ENCODE data around the gene ZMAT5.

Gene ZMAT5

DNA sequence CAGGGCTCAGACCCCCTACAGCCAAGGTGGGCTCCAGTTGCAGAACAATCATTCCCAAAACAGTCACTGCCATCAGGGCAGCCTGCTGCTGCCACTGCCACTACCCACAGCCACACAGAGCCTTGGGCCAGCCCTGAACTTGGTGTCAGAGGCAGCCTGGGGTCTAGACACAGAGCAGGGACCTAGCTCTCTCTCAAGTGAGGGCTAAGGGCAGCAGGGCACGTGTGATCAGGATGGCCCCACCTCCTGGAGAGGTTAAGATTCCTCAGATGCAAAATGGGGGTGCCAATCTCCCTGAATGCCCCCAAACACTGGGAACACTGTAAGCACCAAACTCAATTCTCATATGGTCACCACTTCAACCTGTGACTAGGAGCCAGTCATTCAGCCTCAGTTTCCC lies 31.4 kb downstream of the ZMAT5 start:
- H3K36me3 ChIP-seq (replicated peaks; ENCODE audit: insufficient read depth, low read length) = no peaks in the 10 kb centered on the region
- TF ChIP-seq EZH2phosphoT487 (IDR thresholded peaks at IDR 0.05; ENCODE audit: low read length) (no peak), EZH2 (optimal IDR thresholded peaks at IDR 0.05; ENCODE audit: low read depth, low read length) (no peak)
- TF ChIP-seq, protein P1, sequence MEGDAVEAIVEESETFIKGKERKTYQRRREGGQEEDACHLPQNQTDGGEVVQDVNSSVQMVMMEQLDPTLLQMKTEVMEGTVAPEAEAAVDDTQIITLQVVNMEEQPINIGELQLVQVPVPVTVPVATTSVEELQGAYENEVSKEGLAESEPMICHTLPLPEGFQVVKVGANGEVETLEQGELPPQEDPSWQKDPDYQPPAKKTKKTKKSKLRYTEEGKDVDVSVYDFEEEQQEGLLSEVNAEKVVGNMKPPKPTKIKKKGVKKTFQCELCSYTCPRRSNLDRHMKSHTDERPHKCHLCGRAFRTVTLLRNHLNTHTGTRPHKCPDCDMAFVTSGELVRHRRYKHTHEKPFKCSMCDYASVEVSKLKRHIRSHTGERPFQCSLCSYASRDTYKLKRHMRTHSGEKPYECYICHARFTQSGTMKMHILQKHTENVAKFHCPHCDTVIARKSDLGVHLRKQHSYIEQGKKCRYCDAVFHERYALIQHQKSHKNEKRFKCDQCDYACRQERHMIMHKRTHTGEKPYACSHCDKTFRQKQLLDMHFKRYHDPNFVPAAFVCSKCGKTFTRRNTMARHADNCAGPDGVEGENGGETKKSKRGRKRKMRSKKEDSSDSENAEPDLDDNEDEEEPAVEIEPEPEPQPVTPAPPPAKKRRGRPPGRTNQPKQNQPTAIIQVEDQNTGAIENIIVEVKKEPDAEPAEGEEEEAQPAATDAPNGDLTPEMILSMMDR (IDR thresholded peaks at IDR 0.05; ENCODE audit: low read length) = no peak
- H2AFZ ChIP-seq (ENCODE audit: low read length) = no peak overlapping the region
- no peaks in the 10 kb centered on the region for H3F3A ChIP-seq (ENCODE audit: insufficient read depth, low read length)
- no peaks in the 10 kb centered on the region for H3K4me1 ChIP-seq (ENCODE audit: low read length)
- no peak overlapping the region for H3K9ac ChIP-seq (ENCODE audit: low read length)
- H3K4me3 ChIP-seq (ENCODE audit: low read length) = no peak overlapping the region
- H3K79me2 ChIP-seq (ENCODE audit: low read length) = no peaks in the 10 kb centered on the region
- H4K20me1 ChIP-seq (ENCODE audit: insufficient read depth, low read length) = no peaks in the 10 kb centered on the region
- no peak for DNase-seq
- no peaks in the 10 kb centered on the region for H3K9me2 ChIP-seq (replicated peaks; ENCODE audit: insufficient read depth, low read length)
- H3K27ac ChIP-seq (ENCODE audit: low read length) = no peak overlapping the region
- no peaks in the 10 kb centered on the region for H3K9me3 ChIP-seq (replicated peaks; ENCODE audit: insufficient read depth, low read length)
- H3K27me3 ChIP-seq (replicated peaks; ENCODE audit: insufficient read depth, low read length) = no peaks in the 10 kb centered on the region
- no peak overlapping the region for H3K4me2 ChIP-seq (ENCODE audit: low read depth, low read length)

DNA sequence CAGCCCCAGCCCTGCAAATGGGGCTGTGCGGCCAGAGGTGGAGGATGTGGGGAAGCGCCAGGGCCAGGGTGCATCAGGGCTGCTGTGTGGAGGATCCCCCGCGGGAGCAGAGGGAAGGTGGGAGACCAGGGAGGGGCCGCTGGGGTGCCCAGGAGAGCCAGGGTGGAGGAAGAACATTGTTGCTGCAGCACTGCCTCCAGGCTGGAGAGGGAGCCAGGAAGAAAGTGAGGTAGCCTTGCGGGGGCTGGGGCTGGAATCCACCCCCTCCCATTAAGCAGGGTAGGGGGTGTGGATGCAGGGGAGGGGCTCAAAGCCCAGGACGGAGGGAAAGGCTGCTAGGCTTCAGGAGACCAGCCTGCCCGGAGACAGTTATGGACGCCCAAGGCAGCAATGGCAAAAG lies 32.0 kb downstream of the ZMAT5 start:
- H2AFZ ChIP-seq (ENCODE audit: low read length) = no peak overlapping the region
- H3K9me2 ChIP-seq (replicated peaks; ENCODE audit: insufficient read depth, low read length) = no peaks in the 10 kb centered on the region
- no peak overlapping the region for H3K9ac ChIP-seq (ENCODE audit: low read length)
- TF ChIP-seq EZH2 (optimal IDR thresholded peaks at IDR 0.05; ENCODE audit: low read depth, low read length) = no peak
- TF ChIP-seq, protein P1 (IDR thresholded peaks at IDR 0.05; ENCODE audit: low read length) = no peak
- no peak for TF ChIP-seq EZH2phosphoT487 (IDR thresholded peaks at IDR 0.05; ENCODE audit: low read length)
- no peak overlapping the region for H3K27ac ChIP-seq (ENCODE audit: low read length)
- H3F3A ChIP-seq (ENCODE audit: insufficient read depth, low read length) = no peaks in the 10 kb centered on the region
- no peak overlapping the region for H3K4me3 ChIP-seq (ENCODE audit: low read length)
- no peaks in the 10 kb centered on the region for H3K79me2 ChIP-seq (ENCODE audit: low read length)
- no peaks in the 10 kb centered on the region for H3K9me3 ChIP-seq (replicated peaks; ENCODE audit: insufficient read depth, low read length)
- no peak overlapping the region for H3K4me2 ChIP-seq (ENCODE audit: low read depth, low read length)
- H3K4me1 ChIP-seq (ENCODE audit: low read length) = no peaks in the 10 kb centered on the region
- H3K36me3 ChIP-seq (replicated peaks; ENCODE audit: insufficient read depth, low read length) = no peaks in the 10 kb centered on the region
- no peak for DNase-seq
- no peaks in the 10 kb centered on the region for H3K27me3 ChIP-seq (replicated peaks; ENCODE audit: insufficient read depth, low read length)
- H4K20me1 ChIP-seq (ENCODE audit: insufficient read depth, low read length) = no peaks in the 10 kb centered on the region

- TF ChIP-seq, protein P1 (IDR thresholded peaks at IDR 0.05; ENCODE audit: low read length) = no peak
- TF ChIP-seq EZH2 (optimal IDR thresholded peaks at IDR 0.05; ENCODE audit: low read depth, low read length) (no peak), EZH2phosphoT487 (IDR thresholded peaks at IDR 0.05; ENCODE audit: low read length) (no peak)
- Histone ChIP-seq H3K4me1 (ENCODE audit: low read length) (no peaks in the 10 kb centered on the region), H4K20me1 (ENCODE audit: insufficient read depth, low read length) (no peaks in the 10 kb centered on the region), H3K36me3 (replicated peaks; ENCODE audit: insufficient read depth, low read length) (no peaks in the 10 kb centered on the region), H3K9me3 (replicated peaks; ENCODE audit: insufficient read depth, low read length) (no peaks in the 10 kb centered on the region), H3K9ac (ENCODE audit: low read length) (no peak overlapping the region), H3K4me2 (ENCODE audit: low read depth, low read length) (no peak overlapping the region), H3K4me3 (ENCODE audit: low read length) (no peak overlapping the region), H3K27me3 (replicated peaks; ENCODE audit: insufficient read depth, low read length) (no peaks in the 10 kb centered on the region), H3F3A (ENCODE audit: insufficient read depth, low read length) (no peaks in the 10 kb centered on the region), H3K9me2 (replicated peaks; ENCODE audit: insufficient read depth, low read length) (no peaks in the 10 kb centered on the region), H2AFZ (ENCODE audit: low read length) (no peak overlapping the region), H3K27ac (ENCODE audit: low read length) (no peak overlapping the region), H3K79me2 (ENCODE audit: low read length) (no peaks in the 10 kb centered on the region)
- no peak for DNase-seq
These were observed 32.4 kb downstream of the ZMAT5 start for GRCh38 chr22:29734406-29734805.

Data from MM.1S (cell line).